ENCODE measurements around the gene RHBDD1. TPM values are rescaled to one million over a fixed set of nuclear protein-coding genes. Genes with fewer than 3 reads are reported as not detected.
A peak's percentile ranks its signal among the peaks of the same experiment; 100 is the strongest.

The RHBDD1 gene
- total RNA-seq, 1 donor from 2014 or later, result 29.8 TPM

DNA sequence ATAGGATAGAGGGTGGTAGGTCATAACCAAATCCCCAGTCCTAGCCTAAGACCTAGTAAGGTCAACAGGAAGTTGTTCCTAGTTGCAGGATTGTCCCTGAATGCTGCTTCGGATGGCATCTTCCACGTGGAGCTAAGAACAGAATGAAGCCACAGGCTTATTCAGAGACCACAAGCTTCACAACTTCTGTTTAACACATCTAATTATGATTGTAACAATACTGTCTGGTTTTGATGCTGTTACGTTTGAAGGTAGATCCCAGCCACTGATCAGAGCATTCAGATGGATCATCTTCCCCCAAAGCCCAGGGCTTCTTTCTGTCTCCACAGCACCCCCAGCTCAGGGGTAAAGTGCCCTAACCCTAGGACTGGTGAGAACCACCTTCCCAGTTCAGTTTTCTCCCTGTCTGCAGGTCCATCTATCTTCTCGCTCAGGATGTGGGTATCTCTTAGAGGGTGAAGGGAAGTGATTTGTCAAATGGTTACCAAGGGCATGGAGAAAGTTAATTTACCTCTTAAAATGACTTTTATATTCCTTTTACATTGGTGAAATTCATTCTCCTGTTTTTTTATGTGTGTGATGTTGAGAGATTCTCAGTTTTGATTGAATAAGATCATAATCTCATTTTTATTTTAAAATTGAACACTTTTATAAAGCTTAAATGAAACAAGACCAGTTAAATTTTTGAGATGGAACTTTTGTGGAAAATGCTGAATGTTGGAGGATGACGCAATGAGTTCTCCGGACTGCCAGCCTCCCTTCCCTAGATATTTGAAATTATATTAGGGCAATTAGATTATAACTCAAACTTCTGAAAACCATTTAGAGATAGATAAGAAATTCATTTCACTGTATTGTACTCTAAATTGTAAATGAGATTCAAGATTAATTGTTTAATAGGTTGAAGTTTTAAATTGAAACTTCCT, 66.5 kb downstream of the RHBDD1 start:
- intact Hi-C loops (cut with micrococcal nuclease), result no loop called here
- DNase-seq (no peak), ATAC-seq (no peak)

DNA sequence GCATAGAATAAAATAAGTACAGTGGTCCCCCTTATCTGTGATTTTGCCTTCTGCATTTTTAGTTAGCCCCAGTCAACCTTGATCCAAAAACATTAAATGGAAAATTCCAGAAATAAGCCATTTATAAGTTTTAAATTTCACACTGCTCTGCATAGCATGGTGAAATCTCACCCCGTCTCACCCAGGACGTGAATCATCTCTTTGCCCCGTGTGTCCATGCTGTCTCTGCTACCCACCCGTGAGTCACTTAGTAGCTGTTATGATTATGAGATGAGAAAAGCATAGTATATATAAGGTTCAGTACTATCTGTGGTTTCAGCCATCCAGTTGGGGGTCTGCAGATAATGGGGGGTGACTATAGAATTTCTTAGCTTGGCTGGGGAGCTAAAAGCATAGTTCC, 67.3 kb downstream of the RHBDD1 start:
- DNase-seq, result no peak
- no peak for ATAC-seq
- intact Hi-C loops (cut with micrococcal nuclease), result no loop called here

DNA sequence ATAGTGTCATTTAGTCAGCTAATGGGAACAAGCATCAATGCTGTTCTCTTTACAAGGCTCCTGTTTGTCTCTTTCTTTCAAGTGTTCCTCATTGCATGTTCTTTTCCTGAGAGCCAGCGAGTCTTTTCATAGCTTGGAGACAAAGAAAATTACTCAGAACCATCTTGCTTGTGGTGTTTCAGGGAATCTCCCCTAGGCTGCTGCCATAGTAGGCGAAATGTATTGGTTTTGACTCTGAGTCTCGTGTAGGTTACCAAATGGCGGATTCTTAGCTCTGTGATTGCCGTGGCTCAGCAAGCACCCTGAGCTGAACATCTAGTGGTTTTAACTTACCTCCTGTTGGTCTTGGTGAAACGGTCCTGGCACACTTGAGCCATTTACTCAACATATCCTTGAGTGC, 68.7 kb downstream of the RHBDD1 start:
- DNase-seq (no peak), ATAC-seq (no peak)
- intact Hi-C loops (cut with micrococcal nuclease), result no loop called here

DNA sequence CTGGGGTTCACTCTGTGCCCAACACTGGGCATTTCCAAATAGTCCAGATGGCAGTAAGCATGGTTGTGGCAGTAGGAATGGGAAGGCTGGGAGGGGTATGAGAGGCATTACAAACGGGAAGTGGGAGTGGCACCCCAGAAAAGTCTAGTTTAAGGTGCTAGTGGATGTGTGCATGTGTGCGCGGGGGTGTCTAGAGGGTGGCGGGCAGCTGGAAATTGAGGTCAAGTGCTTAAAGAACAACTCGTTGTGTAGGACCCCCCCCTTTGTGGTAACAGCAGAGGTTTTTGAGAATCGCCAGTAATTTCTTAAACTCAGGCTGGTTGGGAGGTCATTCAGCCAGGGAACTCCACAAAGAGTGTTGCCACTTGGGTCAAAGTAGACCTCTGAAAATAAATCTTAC, 69.9 kb downstream of the RHBDD1 start:
- DNase-seq (no peak), ATAC-seq (no peak)
- intact Hi-C loops (cut with micrococcal nuclease), result no loop called here

DNA sequence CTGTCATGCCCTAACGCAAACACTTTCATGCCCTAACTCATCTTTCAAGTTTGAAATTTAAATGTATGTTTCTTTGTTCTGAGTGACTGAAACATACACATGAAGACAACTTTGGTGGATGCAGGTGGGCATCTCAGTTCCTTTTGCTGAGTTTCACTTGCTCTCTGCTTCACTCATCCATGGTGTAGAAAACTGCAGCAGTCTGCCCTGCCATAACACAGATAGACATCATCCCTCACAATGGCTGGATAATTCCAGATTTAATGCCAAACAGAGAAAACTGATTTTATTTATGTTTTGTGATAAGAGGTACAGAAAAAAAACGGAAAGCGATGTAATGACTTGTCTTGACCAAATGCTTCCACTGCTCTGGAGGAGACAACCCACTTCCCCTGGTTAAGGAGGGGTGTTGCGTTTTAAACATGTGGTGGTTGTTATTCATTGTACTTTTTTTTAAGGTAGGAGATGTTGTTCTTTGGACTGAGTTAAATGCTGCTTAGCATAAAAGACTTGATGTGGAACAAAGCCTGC, 70.4 kb downstream of the RHBDD1 start:
- ATAC-seq (no peak), DNase-seq (no peak)
- intact Hi-C loops (cut with micrococcal nuclease), result no loop called here

DNA sequence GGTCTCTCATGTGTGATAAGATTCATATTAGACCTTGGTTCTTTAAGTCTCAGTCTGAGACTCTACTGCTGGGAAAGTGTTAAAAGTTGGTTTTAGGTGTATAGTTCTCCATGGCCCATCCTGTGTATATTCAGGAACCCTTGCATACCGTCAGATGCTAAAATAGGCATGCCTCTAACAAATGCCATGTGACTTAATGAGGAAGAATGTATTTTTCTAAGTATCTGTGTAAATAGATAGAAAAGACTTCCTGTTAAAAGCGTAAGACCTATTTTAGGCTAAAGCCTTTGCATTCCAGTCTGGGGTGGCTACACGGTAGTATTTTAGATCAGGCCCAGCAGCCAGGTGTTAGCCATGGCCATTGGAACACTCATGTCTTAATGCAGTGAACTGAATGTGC, 73.3 kb downstream of the RHBDD1 start:
- ATAC-seq, result no peak
- DNase-seq, result no peak
- intact Hi-C loops (cut with micrococcal nuclease), result no loop called here

DNA sequence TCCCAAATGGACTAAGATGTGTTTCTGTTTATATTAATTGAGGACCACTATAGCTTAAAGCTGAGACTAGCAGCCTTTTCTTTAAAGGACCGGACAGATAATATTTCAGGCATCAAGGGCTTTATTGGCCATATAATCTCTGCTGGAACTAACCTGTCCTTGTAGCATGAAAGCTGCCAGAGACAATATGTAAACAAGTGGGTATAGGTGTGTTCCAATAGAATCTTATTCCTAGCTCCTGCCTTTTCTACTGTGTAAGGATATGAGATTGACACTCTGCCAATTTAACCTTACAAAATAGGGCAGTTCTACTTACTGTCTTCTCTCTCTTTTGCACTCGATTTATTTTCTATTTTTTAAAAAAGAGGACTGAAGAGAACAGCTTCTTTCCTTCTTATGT, 74.0 kb downstream of the RHBDD1 start:
- ATAC-seq (no peak), DNase-seq (no peak)
- intact Hi-C loops (cut with micrococcal nuclease), result no loop called here

DNA sequence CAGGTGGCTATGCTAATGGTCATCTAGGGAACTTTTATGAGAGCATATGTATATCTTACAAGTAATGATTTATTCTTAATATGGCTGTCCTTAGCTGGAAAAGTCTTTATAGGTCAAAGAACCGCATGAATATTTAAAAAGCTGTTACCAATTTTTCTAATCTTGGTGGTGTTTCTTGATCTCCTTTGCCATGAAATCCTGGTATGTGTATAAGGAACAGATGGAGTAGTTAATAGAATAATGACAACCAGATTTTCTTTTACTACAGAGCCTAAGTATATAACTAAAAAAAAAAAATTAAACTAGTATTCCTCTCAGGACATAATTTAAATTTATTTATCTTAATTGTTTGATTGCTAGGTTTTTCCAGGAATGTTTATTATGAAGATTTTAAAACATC, 74.5 kb downstream of the RHBDD1 start:
- intact Hi-C loops (cut with micrococcal nuclease), result no loop called here
- DNase-seq (no peak), ATAC-seq (no peak)

DNA sequence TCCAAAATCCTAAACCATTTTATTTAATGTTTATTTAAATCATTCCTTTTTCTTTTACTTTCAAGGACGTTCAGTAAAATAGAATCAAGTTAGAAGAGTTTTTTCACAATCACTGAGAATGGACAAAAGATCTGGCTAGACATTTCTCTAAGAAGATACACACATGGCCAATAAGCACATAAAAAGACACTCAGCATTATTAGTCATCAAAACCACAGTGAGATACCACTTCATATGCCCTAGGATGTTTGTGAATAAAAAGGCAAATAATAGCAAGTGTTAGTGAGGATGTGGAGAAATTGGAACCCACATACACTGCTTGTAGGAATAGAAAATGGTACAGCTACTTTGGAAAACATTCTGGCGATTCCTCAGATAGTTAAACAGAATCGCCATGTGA, 76.1 kb downstream of the RHBDD1 start:
- DNase-seq, result no peak
- ATAC-seq, result no peak
- intact Hi-C loops (cut with micrococcal nuclease), result no loop called here

DNA sequence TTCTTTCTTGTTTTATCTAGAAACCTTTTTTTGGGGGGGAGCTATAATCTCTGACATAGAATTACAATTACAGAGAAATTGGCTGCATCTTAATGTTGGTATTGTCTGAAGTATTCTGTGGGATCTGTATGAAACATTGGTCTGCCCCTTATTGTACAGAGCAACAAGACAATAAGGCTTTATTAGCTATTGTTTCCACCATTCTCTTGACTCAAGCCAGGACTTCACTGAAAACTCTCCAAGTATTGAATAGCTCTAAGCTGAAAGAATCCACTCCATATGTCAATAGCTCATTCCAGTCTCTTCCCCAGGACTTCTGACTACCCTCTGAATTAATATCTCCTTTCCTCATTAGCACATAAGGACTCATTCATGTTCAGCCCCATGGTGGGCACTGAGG, 77.8 kb downstream of the RHBDD1 start:
- intact Hi-C loops (cut with micrococcal nuclease), result no loop called here
- ATAC-seq (no peak), DNase-seq (no peak)

DNA sequence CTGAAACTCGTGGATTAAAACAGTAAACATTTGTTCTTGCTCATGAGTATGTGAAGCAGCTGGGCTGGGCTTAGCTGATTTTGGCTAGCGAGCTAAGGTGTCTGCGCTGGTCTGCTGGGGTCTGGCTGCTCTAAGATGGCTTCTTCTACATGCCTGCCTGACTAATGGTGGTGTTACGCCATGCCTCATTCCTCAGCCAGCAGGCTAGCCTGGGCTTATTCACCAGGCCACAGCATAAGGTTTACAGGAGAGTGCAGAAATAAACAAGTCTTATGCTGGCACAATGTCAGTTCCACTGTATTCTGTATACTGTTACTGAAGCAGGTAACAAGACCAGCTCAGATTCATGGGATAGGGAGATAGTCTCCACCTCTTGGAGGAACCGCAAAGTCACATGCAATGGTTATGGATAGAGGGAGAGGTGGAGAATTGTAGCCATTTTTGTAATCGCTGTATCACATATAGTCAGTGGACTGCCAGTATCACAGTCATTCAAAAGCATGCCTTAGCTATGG, 80.0 kb downstream of the RHBDD1 start:
- DNase-seq, result no peak
- no peak for ATAC-seq
- intact Hi-C loops (cut with micrococcal nuclease), result no loop called here

DNA sequence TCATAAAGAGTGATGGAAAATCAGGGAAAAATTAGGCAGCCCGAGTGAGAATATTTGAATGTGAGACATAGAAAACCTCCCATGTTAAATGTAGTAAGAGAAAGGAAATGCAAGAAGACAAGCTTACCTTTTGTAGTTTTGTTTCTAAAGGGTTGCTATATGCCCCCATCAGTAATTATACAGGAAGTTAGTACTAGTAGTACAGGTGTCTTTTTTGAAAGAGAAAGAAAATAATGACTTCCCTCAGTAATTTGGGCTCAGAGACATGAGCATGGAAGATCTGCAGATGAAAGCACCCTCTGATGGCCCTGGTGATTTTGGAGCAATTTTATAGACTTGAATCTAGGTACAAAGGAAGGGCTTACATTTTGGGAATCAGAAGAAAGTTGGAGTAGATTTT, 80.8 kb downstream of the RHBDD1 start:
- no peak for ATAC-seq
- intact Hi-C loops (cut with micrococcal nuclease), result no loop called here
- no peak for DNase-seq

DNA sequence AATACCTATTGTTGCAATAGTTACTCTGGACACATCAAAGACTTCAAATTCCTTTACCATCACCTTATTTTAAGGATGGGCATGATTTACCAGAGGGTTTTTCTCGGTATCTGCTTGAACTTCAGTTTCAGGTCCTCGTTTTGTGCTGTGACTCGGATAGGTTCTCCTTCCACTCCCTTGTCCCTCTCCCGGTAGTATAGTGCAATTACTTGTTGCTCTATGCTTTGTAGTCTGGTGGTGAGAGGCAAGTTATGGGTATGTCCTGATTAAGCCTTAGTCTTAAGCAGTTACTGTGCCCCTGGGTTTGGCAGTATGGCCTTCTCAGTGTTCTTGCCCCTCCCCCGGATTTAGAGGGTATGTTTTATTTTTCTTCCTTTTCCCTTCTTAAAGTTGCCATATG, 96.6 kb downstream of the RHBDD1 start:
- ATAC-seq (no peak), DNase-seq (no peak)
- intact Hi-C loops (cut with micrococcal nuclease), result no loop called here

DNA sequence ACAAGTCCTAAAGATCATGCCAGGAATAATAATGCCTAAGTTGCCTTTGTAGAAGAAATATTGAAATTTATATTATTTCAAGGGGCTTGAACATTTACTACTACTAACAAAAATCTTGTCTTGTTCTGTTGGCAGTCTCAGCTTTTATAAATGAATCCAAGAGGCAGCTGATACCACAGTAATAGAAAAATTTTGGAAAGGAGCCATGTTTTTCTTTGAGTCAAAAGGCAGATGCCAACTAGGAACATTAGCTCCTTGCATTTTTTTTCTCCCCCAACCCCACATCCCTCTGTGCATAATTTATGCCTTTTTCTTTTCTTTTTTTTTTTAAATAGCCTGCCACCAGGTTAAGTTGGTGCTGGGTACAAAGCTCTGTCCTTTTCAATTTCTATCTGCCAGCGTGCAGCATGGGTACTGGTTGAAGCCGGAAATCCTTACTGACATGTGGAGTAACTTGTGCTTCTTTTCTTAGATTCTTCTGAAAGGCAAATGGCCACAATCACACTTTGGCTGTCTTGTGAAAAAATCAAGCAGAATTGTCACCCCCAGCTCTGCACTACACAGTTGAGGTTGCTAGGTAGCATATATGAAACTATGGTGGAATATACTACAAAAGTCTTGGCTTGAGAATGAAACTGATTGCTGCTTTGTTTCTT, 98.8 kb downstream of the RHBDD1 start:
- intact Hi-C loops (cut with micrococcal nuclease), result no loop called here
- DNase-seq (no peak), ATAC-seq (no peak)

DNA sequence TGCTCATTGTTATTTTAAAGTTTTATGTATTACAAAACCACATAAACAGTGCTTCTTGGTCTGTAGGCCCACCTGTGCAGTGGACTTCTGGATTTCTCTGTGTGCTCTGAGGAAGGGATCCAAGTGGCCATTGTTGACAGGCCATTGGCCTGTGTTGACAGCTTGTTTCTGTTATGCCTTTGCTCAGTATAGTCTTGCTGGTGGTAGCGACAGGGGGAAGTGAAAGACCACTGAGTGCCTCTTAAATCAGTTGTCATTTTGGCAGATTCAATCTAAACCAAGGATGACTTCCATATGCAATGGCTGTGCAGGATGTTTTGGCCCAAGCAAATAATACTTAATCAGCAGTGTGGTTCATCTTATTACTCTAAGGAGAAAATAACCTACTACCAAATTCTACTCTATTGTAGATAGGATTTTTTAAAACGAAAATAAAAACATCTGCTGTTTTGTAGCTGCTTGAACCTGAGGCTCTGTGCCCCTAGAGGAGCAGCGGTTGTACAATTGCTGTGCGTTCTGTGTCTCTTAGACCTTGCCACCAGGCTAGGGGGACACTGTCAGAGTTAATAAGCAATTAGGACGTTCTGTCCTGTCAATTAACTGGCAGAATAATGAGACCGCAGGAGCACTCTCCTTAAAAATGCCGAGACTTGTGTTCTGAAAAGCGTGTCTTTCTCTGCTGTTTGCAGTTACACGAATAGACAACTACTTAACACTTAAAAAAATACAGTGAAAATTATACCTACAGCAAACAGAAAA, 108.2 kb downstream of the RHBDD1 start:
- DNase-seq, result no peak
- ATAC-seq, result no peak

DNA sequence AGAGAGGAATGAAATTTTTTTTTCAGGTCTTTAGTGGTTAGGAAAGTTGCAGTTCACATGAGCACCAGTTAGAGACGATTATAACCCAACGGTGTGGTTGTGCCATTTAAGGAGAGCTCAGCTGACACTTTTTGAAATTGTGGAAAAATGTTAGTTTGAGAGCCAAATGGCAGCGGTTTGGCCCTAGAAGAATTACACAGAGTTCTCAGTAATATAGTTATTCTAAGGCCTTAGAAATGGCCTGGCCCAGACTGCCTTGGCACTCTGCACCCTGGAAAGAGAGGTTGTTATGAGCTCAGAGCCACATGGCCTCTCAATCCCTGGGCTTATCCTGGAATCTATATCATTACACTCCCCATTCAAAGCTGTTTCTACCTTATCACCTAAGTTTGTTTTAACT, 117.4 kb downstream of the RHBDD1 start:
- ATAC-seq, result no peak
- intact Hi-C loops (cut with micrococcal nuclease), result no loop called here
- DNase-seq, result no peak

More for the DNA sequence above, 108.2 kb downstream of the RHBDD1 start:
- intact Hi-C loops (cut with micrococcal nuclease), result no loop called here

DNA sequence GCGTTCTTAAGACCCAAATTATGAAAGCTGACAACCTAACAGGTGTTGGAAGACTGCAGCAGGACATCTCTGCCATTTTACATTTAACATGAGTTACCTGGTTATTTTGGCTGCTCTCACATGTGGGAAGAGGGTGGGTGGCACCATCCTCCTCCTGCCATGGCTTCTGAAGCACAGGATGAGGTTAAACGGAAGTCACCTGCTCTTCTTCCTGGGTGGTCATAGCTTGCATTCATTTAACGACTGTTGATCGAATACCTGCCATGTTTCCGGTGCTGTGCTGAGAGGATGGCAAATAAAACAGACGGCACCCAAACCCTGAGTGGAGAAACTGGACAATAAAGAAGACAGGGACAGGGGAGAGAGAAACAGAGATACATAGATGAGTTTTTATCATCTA, 118.0 kb downstream of the RHBDD1 start:
- ATAC-seq, result no peak
- intact Hi-C loops (cut with micrococcal nuclease), result no loop called here
- DNase-seq, result no peak

DNA sequence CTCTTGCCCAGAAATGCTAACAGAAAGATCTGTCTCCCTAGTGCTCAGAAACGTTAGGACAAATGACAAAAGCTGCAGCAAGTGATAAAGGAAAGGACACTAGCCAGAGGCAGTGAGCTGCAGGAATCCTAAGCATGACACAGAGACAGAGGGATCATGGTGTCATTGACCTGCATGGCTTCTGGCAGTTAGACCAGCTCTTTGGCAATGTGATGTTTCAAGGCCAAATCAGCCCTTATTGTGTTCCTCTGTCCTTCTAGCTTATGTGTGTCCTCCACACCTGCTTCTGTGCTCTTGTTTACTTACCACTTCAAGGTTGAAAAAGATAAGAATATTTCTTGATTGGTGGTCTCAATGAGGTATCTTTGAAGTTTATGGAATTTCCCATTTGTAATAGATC, 120.8 kb downstream of the RHBDD1 start:
- intact Hi-C loops (cut with micrococcal nuclease), result no loop called here
- DNase-seq (no peak), ATAC-seq (peak; percentile 82)

DNA sequence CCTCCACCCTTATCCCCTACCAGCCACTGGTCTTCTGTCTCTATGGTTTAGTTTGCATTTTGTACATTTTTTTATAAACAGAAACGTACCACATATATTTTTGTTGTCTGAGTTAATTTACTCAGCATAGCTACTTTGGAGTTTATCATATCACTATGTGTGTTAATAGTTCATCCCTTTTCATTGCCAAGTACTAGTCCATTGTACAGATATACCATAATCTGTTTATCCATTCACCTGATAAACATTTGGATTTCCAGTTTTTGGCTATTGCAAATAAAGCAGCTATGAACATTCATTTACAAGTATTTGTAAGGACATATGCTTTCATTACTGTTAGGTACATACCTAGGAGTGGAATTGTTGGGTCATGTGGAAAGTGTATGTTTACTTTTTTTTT, 123.6 kb downstream of the RHBDD1 start:
- DNase-seq, result no peak
- no peak for ATAC-seq
- intact Hi-C loops (cut with micrococcal nuclease), result no loop called here

Measured in left ventricle myocardium superior (tissue), 1 donor.